ENCODE measurements around the gene PLA2G6.

Gene PLA2G6

GRCh38 chr22:38214302-38215056 is 32.8 kb upstream of the PLA2G6 start:
- peak; percentile 77 for DNase-seq

GRCh38 chr22:38213990-38214301 is 32.3 kb upstream of the PLA2G6 start:
- DNase-seq: no peak

- no peak for DNase-seq
Measured at GRCh38 chr22:38213319-38213989, 31.8 kb upstream of the PLA2G6 start.

GRCh38 chr22:38212442-38212841 is 30.8 kb upstream of the PLA2G6 start:
- no peak for DNase-seq

GRCh38 chr22:38211556-38211955 is 29.9 kb upstream of the PLA2G6 start:
- DNase-seq: no peak

GRCh38 chr22:38208551-38208968 is 26.9 kb upstream of the PLA2G6 start:
- no peak for DNase-seq

GRCh38 chr22:38207898-38208432 is 26.3 kb upstream of the PLA2G6 start:
- DNase-seq: no peak

- DNase-seq: no peak
Measured at GRCh38 chr22:38205261-38206128, 23.9 kb upstream of the PLA2G6 start.

GRCh38 chr22:38204784-38205183 is 23.2 kb upstream of the PLA2G6 start:
- peak; percentile 43 for DNase-seq

- DNase-seq: no peak
Measured at GRCh38 chr22:38203855-38204514, 22.4 kb upstream of the PLA2G6 start.

GRCh38 chr22:38203090-38203810 is 21.6 kb upstream of the PLA2G6 start:
- DNase-seq: peak; percentile 36

- DNase-seq: peak; percentile 68
Measured at GRCh38 chr22:38202437-38203089, 20.9 kb upstream of the PLA2G6 start.

GRCh38 chr22:38201711-38202436 is 20.2 kb upstream of the PLA2G6 start, which contains the start of gene MAFF:
Gene MAFF (plus strand): TSS chr22:38201994. CDS start chr22:38213854, 11,860 bp downstream.
- peak; percentile 93 for DNase-seq

GRCh38 chr22:38201371-38201710 is 19.7 kb upstream of the PLA2G6 start:
- DNase-seq: no peak

GRCh38 chr22:38199826-38200559 is 18.4 kb upstream of the PLA2G6 start:
- no peak for DNase-seq

- DNase-seq: no peak
Measured at GRCh38 chr22:38196791-38197419, 15.3 kb upstream of the PLA2G6 start.

GRCh38 chr22:38193580-38193979 is 11.9 kb upstream of the PLA2G6 start:
- DNase-seq: no peak

GRCh38 chr22:38192475-38192863 is 10.8 kb upstream of the PLA2G6 start:
- no peak for DNase-seq

GRCh38 chr22:38191731-38192474 is 10.3 kb upstream of the PLA2G6 start:
- DNase-seq: no peak

Measured in CD4-positive, alpha-beta T cell treated with Interferon gamma for 1 hour (primary cell).